ENCODE results near the gene ATP1B4. TPM values are rescaled to one million over a fixed set of nuclear protein-coding genes. Genes with fewer than 3 reads are reported as not detected.

Gene ATP1B4
- total RNA-seq = not detected

GRCh38 chrX:120361764-120362305 lies at the start of gene ATP1B4:
ATP1B4 (plus strand) TSS chrX:120362089; CDS start chrX:120362169, 80 bp downstream.
- no peak for ATAC-seq
- H3K4me1 ChIP-seq = no peaks in the 10 kb centered on the region
- H3K27ac ChIP-seq = no peak within 1 kb of the TSS
- no peaks in the 10 kb centered on the region for H3K27me3 ChIP-seq
- H3K9me3 ChIP-seq = no peaks in the 10 kb centered on the region
- intact Hi-C loops (cut with DNase I) = no loop called here
- no peak for DNase-seq
- no peak within 1 kb of the TSS for H3K4me3 ChIP-seq
- TF ChIP-seq CTCF (IDR thresholded peaks at IDR 0.05) (no peak), POLR2A (IDR thresholded peaks at IDR 0.05) (no peak)
- H3K36me3 ChIP-seq (replicated peaks in 1 of 2; ENCODE audit: insufficient read depth in 1 of 2, low read depth in 2 of 2) = no peaks in the 10 kb centered on the region
- WGBS, 2 donors = 78 to 85% methylated on average over 5 to 9 of the region's 9 CpGs

GRCh38 chrX:120315776-120316175 lies 46.1 kb upstream of the ATP1B4 start:
- 24 to 40% methylated on average over 3 to 4 of the region's 4 CpGs for WGBS, 2 donors
- no peak for TF ChIP-seq CTCF (IDR thresholded peaks at IDR 0.05)
- no peak for TF ChIP-seq POLR2A (IDR thresholded peaks at IDR 0.05)
- intact Hi-C loops (cut with DNase I) = no loop called here

GRCh38 chrX:120316587-120317283 lies 45.2 kb upstream of the ATP1B4 start:
- WGBS, 2 donors = 14 to 20% methylated on average over 5 of the region's 5 CpGs
- Histone ChIP-seq H3K27me3 (no peaks in the 10 kb centered on the region), H3K9me3 (no peaks in the 10 kb centered on the region), H3K36me3 (replicated peaks in 1 of 2; ENCODE audit: insufficient read depth in 1 of 2, low read depth in 2 of 2) (no peaks in the 10 kb centered on the region), H3K4me1 (no peaks in the 10 kb centered on the region), H3K27ac (no peak overlapping the region), H3K4me3 (no peak overlapping the region)
- no peak for TF ChIP-seq CTCF (IDR thresholded peaks at IDR 0.05)
- TF ChIP-seq POLR2A (IDR thresholded peaks at IDR 0.05) = no peak
- intact Hi-C loops (cut with DNase I) = no loop called here
- ATAC-seq (no peak), DNase-seq (no peak)

More at GRCh38 chrX:120315776-120316175, 46.1 kb upstream of the ATP1B4 start:
- ATAC-seq (no peak), DNase-seq (no peak)
- H3K4me1 ChIP-seq = peaks cover 6% of the 10 kb centered on the region
- no peaks in the 10 kb centered on the region for H3K27me3 ChIP-seq
- H3K36me3 ChIP-seq (replicated peaks in 1 of 2; ENCODE audit: insufficient read depth in 1 of 2, low read depth in 2 of 2) = no peaks in the 10 kb centered on the region
- H3K9me3 ChIP-seq = no peaks in the 10 kb centered on the region
- no peak overlapping the region for H3K27ac ChIP-seq
- no peak overlapping the region for H3K4me3 ChIP-seq

GRCh38 chrX:120318411-120318810 lies 43.5 kb upstream of the ATP1B4 start:
- Histone ChIP-seq H3K27ac (no peak overlapping the region), H3K4me3 (no peak overlapping the region), H3K4me1 (no peaks in the 10 kb centered on the region), H3K9me3 (no peaks in the 10 kb centered on the region), H3K36me3 (replicated peaks in 1 of 2; ENCODE audit: insufficient read depth in 1 of 2, low read depth in 2 of 2) (no peaks in the 10 kb centered on the region), H3K27me3 (no peaks in the 10 kb centered on the region)
- TF ChIP-seq POLR2A (IDR thresholded peaks at IDR 0.05) (no peak), CTCF (IDR thresholded peaks at IDR 0.05) (no peak)
- DNase-seq (no peak), ATAC-seq (no peak)
- WGBS, 2 donors = 31 to 32% methylated on average over 4 of the region's 4 CpGs
- intact Hi-C loops (cut with DNase I) = no loop called here

All from body of pancreas (tissue), 4 donors.